Sigmoid colon (tissue), 4 donors: Measurements from ENCODE around the gene BMPR1A.
"Not testable (repeated sequence)": the region's sequence is repeated elsewhere in the genome, so short reads cannot be mapped to it uniquely, and the experiment has no call there.

Experiments used
- CTCF ChIP-seq, 4 experiments: fragments of 450-650 bp in 3 of 4; fragments of 200-600 bp in 1 of 4; IDR thresholded peaks; one replicate each; pipeline ENCODE4 v1.5.1; 2016 to 2019; ENCODE audit warnings: antibody characterized with exemption in 4 of 4, mild to moderate bottlenecking in 3 of 4, moderate library complexity in 2 of 4
- EP300 ChIP-seq, 4 donors: sonication (generic); formaldehyde crosslinking; IDR thresholded peaks; one replicate each; pipeline ENCODE4 v1.6.1; 2017; ENCODE audit warnings: antibody characterized with exemption in 4 of 4
- POLR2A ChIP-seq, 2 donors: fragments of 450-650 bp; IDR thresholded peaks; one replicate each; pipeline ENCODE4 v1.6.1; 2016; ENCODE audit warnings: antibody characterized with exemption in 2 of 2, mild to moderate bottlenecking in 2 of 2, moderate library complexity in 2 of 2
- POLR2AphosphoS5 ChIP-seq, 4 donors: sonication (generic); formaldehyde crosslinking; IDR thresholded peaks; one replicate each; pipeline ENCODE4 v1.6.1; 2017; ENCODE audit warnings: antibody characterized with exemption in 4 of 4

- TF ChIP-seq POLR2A, CTCF, EP300, POLR2AphosphoS5 (IDR thresholded peaks at IDR 0.05): not testable (repeated sequence)
Observed at GRCh38 chr10:86978457-86978856, 222.0 kb downstream of the BMPR1A start.
